ENCODE measurements around the gene MLLT6.

Gene MLLT6

DNA sequence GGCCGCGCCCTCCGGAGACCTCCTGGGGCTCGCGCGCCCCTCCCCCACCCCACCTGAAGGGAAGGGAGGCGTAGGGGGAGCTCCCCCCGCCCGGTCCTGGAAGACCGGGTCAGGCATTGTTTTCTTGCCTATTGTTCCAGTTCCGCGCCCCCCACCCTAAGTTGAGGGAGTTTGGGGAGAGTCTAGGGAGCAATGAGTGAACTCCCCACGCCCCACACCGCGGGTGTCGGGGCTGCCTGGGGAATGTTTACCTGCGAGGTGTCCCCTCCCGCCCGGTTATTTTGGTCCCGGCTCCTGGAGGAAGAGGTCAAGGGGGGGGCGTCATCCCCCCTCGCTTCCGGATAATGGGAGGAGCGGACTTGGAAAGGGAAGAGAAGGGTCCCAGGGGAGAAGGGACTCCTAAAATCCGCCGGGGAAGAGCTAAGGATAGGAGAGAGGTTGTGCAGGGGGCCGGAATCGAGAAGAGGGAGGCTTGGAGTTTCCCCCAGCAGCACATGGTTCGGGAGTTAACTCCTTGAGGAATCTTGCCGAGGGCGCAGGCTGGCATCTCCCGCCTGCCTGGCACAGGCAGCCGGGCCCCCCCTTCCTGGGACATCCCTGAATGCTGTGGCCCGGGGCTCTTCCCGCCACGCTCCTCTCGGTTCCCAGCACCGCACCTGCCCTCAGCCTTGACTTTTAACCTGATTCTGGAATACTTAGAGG is 881 bp downstream of the MLLT6 start:
- H3K4me3 ChIP-seq (IDR thresholded peaks at IDR 0.05; ENCODE audit: insufficient read depth, low read depth, low read length): no peak overlapping the region
- peak overlapping the region; percentile 94 for H3K4me2 ChIP-seq
- H4K20me1 ChIP-seq (ENCODE audit: insufficient read depth): no peaks in the 10 kb centered on the region
- TF ChIP-seq, protein P1, sequence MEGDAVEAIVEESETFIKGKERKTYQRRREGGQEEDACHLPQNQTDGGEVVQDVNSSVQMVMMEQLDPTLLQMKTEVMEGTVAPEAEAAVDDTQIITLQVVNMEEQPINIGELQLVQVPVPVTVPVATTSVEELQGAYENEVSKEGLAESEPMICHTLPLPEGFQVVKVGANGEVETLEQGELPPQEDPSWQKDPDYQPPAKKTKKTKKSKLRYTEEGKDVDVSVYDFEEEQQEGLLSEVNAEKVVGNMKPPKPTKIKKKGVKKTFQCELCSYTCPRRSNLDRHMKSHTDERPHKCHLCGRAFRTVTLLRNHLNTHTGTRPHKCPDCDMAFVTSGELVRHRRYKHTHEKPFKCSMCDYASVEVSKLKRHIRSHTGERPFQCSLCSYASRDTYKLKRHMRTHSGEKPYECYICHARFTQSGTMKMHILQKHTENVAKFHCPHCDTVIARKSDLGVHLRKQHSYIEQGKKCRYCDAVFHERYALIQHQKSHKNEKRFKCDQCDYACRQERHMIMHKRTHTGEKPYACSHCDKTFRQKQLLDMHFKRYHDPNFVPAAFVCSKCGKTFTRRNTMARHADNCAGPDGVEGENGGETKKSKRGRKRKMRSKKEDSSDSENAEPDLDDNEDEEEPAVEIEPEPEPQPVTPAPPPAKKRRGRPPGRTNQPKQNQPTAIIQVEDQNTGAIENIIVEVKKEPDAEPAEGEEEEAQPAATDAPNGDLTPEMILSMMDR (conservative IDR thresholded peaks at IDR 0.05; ENCODE audit: low read depth, low read length): no peak
- no peaks in the 10 kb centered on the region; the same call in 1 of the 2 replicates for H3K36me3 ChIP-seq (ENCODE audit: insufficient read depth)
- 0 out of 2 replicates have a peak overlapping the region, but pooled peaks have one; percentile 29 for H2AFZ ChIP-seq (ENCODE audit: low read depth)
- H3K79me2 ChIP-seq (ENCODE audit: insufficient read depth, low read depth): peaks cover 36% of the 10 kb centered on the region
- no peaks in the 10 kb centered on the region for H3K27me3 ChIP-seq (ENCODE audit: insufficient read depth, low read depth)
- H3K4me1 ChIP-seq (ENCODE audit: low read depth, poor library complexity, severe bottlenecking): peaks cover 20% of the 10 kb centered on the region
- peak overlapping the region; percentile 33; the same call in 1 of the 2 replicates for H3K27ac ChIP-seq
- peak overlapping the region; percentile 71 for H3K9ac ChIP-seq

DNA sequence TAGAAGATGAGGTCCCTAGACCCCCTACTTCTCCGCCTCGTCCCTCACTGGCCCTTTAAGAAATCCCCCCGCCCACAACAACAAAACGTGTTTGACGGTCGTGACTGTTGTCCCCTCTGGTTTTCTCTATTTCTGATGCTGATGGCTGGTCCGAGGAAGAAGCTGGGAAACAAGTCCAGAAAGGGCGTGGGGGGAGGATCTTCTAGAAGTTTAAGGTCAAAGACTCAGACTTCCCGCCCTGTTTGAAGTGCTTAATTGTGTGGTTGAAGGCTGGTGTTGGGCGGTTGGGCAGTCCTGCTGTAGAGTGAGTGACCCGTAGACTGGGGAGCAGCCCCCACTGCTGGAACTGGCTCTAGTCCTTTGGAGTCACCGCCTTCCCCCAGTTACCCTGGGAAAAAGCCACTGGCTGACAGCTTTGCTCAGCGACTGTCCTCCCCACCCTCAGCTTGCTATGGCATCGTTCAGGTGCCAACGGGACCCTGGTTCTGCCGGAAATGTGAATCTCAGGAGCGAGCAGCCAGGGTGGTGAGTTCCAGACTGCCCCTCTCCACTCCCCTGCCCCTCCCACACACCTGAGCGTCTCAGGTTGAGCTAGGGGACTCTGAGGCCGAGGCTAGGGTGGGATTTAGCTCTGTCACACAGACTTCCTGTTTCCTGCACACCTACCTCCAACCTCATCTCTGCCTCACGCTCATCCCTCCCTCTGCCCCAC is 1.6 kb downstream of the MLLT6 start:
- Histone ChIP-seq H3K9ac (peak overlapping the region; percentile 71; the same call in 1 of the 2 replicates), H2AFZ (ENCODE audit: low read depth) (0 out of 2 replicates have a peak overlapping the region, but pooled peaks have one; percentile 29), H3K79me2 (ENCODE audit: insufficient read depth, low read depth) (peaks cover 36% of the 10 kb centered on the region), H3K4me2 (peak overlapping the region; percentile 94), H3K4me1 (ENCODE audit: low read depth, poor library complexity, severe bottlenecking) (peaks cover 12% of the 10 kb centered on the region), H3K36me3 (ENCODE audit: insufficient read depth) (no peaks in the 10 kb centered on the region; the same call in 1 of the 2 replicates), H3K4me3 (IDR thresholded peaks at IDR 0.05; ENCODE audit: insufficient read depth, low read depth, low read length) (no peak overlapping the region), H3K27ac (peak overlapping the region; percentile 33; the same call in 1 of the 2 replicates), H4K20me1 (ENCODE audit: insufficient read depth) (no peaks in the 10 kb centered on the region), H3K27me3 (ENCODE audit: insufficient read depth, low read depth) (no peaks in the 10 kb centered on the region)
- TF ChIP-seq, protein P1 (conservative IDR thresholded peaks at IDR 0.05; ENCODE audit: low read depth, low read length): no peak

DNA sequence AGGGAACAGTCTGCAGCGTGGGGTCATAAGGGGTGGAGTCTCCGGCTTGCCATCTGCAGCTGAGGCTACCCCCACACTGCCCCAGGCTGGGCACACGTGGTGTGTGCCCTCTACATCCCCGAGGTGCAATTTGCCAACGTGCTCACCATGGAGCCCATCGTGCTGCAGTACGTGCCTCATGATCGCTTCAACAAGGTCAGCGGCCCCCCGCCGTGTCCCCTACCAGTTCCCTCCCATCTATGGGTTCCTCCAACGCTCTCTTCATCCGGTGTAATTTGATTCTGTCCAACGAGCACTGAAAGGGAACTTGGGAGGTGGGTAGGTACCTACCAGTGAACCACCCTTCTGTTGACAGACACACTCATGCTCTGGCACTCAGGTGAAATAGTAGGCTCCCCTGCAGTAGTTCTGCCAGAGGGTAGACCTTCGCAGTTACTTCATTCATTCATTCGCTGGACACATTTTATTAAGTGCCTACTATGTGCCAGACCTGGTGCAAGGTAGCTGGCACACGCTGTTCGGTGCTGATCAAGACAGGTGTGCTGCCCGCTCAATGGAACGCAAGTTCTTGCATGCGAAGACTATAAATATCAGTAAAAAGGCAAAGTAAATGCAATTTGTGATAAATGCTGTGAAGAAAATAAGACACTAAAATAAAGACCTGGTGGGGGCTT is 2.7 kb downstream of the MLLT6 start:
- H3K4me2 ChIP-seq: no peak overlapping the region
- H2AFZ ChIP-seq (ENCODE audit: low read depth): no peak overlapping the region
- no peak overlapping the region for H3K4me3 ChIP-seq (IDR thresholded peaks at IDR 0.05; ENCODE audit: insufficient read depth, low read depth, low read length)
- H3K27me3 ChIP-seq (ENCODE audit: insufficient read depth, low read depth): no peaks in the 10 kb centered on the region
- H3K27ac ChIP-seq: no peak overlapping the region
- H3K9ac ChIP-seq: no peak overlapping the region
- H3K79me2 ChIP-seq (ENCODE audit: insufficient read depth, low read depth): peaks cover 36% of the 10 kb centered on the region
- peaks cover 11% of the 10 kb centered on the region for H3K4me1 ChIP-seq (ENCODE audit: low read depth, poor library complexity, severe bottlenecking)
- H3K36me3 ChIP-seq (ENCODE audit: insufficient read depth): no peaks in the 10 kb centered on the region; the same call in 1 of the 2 replicates
- H4K20me1 ChIP-seq (ENCODE audit: insufficient read depth): no peaks in the 10 kb centered on the region
- TF ChIP-seq, protein P1 (conservative IDR thresholded peaks at IDR 0.05; ENCODE audit: low read depth, low read length): no peak

DNA sequence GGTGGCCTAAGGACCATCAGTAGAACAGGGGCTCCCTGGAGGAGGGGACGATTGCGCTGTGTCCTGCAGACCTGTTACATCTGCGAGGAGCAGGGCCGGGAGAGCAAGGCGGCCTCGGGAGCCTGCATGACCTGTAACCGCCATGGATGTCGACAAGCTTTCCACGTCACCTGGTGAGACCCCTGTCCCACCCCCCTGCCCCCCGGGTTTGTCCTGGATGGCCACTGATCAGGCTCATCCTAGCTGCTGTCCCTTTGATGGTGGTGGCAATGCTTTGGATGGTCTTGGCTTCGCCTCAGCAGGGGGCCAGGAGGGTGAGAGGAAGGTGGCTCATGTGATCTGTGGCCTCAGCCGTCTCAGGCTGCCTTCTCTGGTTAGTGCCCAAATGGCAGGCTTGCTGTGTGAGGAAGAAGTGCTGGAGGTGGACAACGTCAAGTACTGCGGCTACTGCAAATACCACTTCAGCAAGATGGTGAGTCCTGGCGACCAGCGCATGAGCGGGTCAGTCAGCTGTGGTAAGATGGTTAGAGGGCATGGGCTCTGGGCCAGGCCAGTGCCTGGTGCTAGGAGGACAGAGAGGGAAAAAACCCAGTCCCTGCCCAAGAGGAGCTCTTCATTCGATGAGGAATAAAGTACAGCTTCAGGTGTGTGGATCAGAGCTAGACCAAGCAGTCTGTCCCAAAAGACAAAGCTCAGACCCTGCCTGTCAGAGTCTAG is 4.2 kb downstream of the MLLT6 start:
- Histone ChIP-seq H3K9ac (no peak overlapping the region), H3K27ac (no peak overlapping the region), H3K4me3 (IDR thresholded peaks at IDR 0.05; ENCODE audit: insufficient read depth, low read depth, low read length) (no peak overlapping the region), H3K79me2 (ENCODE audit: insufficient read depth, low read depth) (peaks cover 34% of the 10 kb centered on the region), H3K4me1 (ENCODE audit: low read depth, poor library complexity, severe bottlenecking) (peaks cover 11% of the 10 kb centered on the region), H2AFZ (ENCODE audit: low read depth) (no peak overlapping the region), H4K20me1 (ENCODE audit: insufficient read depth) (no peaks in the 10 kb centered on the region), H3K36me3 (ENCODE audit: insufficient read depth) (no peaks in the 10 kb centered on the region; the same call in 1 of the 2 replicates), H3K4me2 (no peak overlapping the region), H3K27me3 (ENCODE audit: insufficient read depth, low read depth) (no peaks in the 10 kb centered on the region)
- TF ChIP-seq, protein P1 (conservative IDR thresholded peaks at IDR 0.05; ENCODE audit: low read depth, low read length): no peak

All from KMS-11 (cell line).